T-helper 9 cell (primary cell): ENCODE measurements around the gene PROSER2.

Experiments
- DNase-seq: peaks from one replicate; pipeline ENCODE4 v3.0.0-alpha.2; 2020
- total RNA-seq, 2 donors: gene quantifications; one replicate each; lab custom pipeline; 2026; lab: John Stamatoyannopoulos, UW

The PROSER2 gene
- 0.42 to 1.9 reads per million in 2 donors for total RNA-seq

GRCh38 chr10:11823122-11823988, at the start of gene PROSER2:
Gene PROSER2 (plus strand): TSS chr10:11823356. CDS start chr10:11852078, 28,722 bp downstream.
- DNase-seq, result no peak

- DNase-seq, result no peak
Measured at GRCh38 chr10:11773761-11774441, 49.3 kb upstream of the PROSER2 start.

- no peak for DNase-seq
Measured at GRCh38 chr10:11775412-11775811, 47.7 kb upstream of the PROSER2 start.

GRCh38 chr10:11776080-11776479, 47.1 kb upstream of the PROSER2 start:
- no peak for DNase-seq

GRCh38 chr10:11781114-11781513, 42.0 kb upstream of the PROSER2 start:
- DNase-seq, result no peak

- no peak for DNase-seq
Measured at GRCh38 chr10:11782793-11783557, 40.2 kb upstream of the PROSER2 start.

- DNase-seq, result no peak
Measured at GRCh38 chr10:11783558-11783865, 39.6 kb upstream of the PROSER2 start.

- DNase-seq, result no peak
Measured at GRCh38 chr10:11787374-11787773, 35.8 kb upstream of the PROSER2 start.

GRCh38 chr10:11787846-11788245, 35.3 kb upstream of the PROSER2 start:
- no peak for DNase-seq

- DNase-seq, result no peak
Measured at GRCh38 chr10:11789306-11789705, 33.9 kb upstream of the PROSER2 start.

GRCh38 chr10:11789956-11790355, 33.2 kb upstream of the PROSER2 start:
- no peak for DNase-seq

GRCh38 chr10:11793762-11794479, 29.2 kb upstream of the PROSER2 start:
- no peak for DNase-seq

GRCh38 chr10:11794566-11794965, 28.6 kb upstream of the PROSER2 start:
- no peak for DNase-seq

- DNase-seq, result no peak
Measured at GRCh38 chr10:11795101-11795920, 27.8 kb upstream of the PROSER2 start.

GRCh38 chr10:11796474-11796873, 26.7 kb upstream of the PROSER2 start:
- DNase-seq, result no peak

GRCh38 chr10:11797281-11797680, 25.9 kb upstream of the PROSER2 start:
- no peak for DNase-seq

GRCh38 chr10:11797847-11798633, 25.1 kb upstream of the PROSER2 start:
- DNase-seq, result no peak

- DNase-seq, result no peak
Measured at GRCh38 chr10:11798845-11799735, 24.1 kb upstream of the PROSER2 start.

GRCh38 chr10:11799736-11800080, 23.4 kb upstream of the PROSER2 start:
- no peak for DNase-seq

GRCh38 chr10:11804336-11804735, 18.8 kb upstream of the PROSER2 start:
- DNase-seq, result no peak
